IMR-90 (cell line): ENCODE measurements around the gene PLEKHJ1. TPM values are rescaled to one million over a fixed set of nuclear protein-coding genes. Genes with fewer than 3 reads are reported as not detected.
A peak's percentile ranks its signal among the peaks of the same experiment; 100 is the strongest.

ENCODE experiments used
- ATAC-seq: fragments of 200-7000 bp; cut with Tn5 transposase; 2 replicates; pipeline ENCODE4 v1.9.1; 2020; ENCODE audit warnings: low read depth, mild to moderate bottlenecking, moderate library complexity
- BruUV-seq: library from RNA; stranded (reverse); fragments of 400-500 nt; replicated peaks from 2 replicates; lab custom pipeline; 2021; lab: Mats Ljungman, UMichigan
- CTCF ChIA-PET: fragments of 300-600 bp; formaldehyde crosslinking; extraction: SDS; loops from one replicate; lab custom pipeline; 2021; ENCODE audit warnings: antibody characterized with exemption; lab: Yijun Ruan, JAX
- POLR2A ChIA-PET: fragments of 300-600 bp; sonication (Branson Sonifier 250); formaldehyde crosslinking; loops from one replicate; lab custom pipeline; 2022; ENCODE audit warnings: antibody characterized with exemption; ENCODE audit not compliant: unreplicated experiment; lab: Charles Lee
- DNase-seq: peaks from one replicate; pipeline ENCODE4 v3.0.0; 2013
- H2AFZ ChIP-seq: replicated peaks from 2 replicates; pipeline ENCODE3; 2013; ENCODE audit warnings: low read length, mild to moderate bottlenecking; ENCODE audit not compliant: poor library complexity
- H2AK5ac ChIP-seq: 2 replicates; pipeline ENCODE4 v1.6.1; 2013; ENCODE audit warnings: low read depth, low read length, inconsistent platforms
- H2AK9ac ChIP-seq: replicated peaks from 2 replicates; pipeline ENCODE3; 2013; ENCODE audit warnings: mild to moderate bottlenecking, low read depth, low read length, moderate library complexity; ENCODE audit not compliant: poor library complexity
- H2BK120ac ChIP-seq: 2 replicates; pipeline ENCODE4 v1.6.1; 2013; ENCODE audit warnings: low read depth, low read length, inconsistent platforms
- H2BK15ac ChIP-seq: 3 replicates; pipeline ENCODE4 v1.6.1; 2013; ENCODE audit warnings: low read depth, low read length, inconsistent platforms
- H2BK20ac ChIP-seq: 2 replicates; pipeline ENCODE4 v1.6.1; 2013; ENCODE audit warnings: low read depth, mild to moderate bottlenecking, inconsistent platforms, low read length, moderate library complexity
- H2BK5ac ChIP-seq: 2 replicates; pipeline ENCODE4 v1.6.1; 2013; ENCODE audit warnings: mild to moderate bottlenecking, low read depth, low read length, inconsistent platforms; ENCODE audit not compliant: poor library complexity, severe bottlenecking
- H3K14ac ChIP-seq: replicated peaks from 2 replicates; pipeline ENCODE4 v1.6.1; 2013; ENCODE audit warnings: low read depth, low read length, inconsistent platforms
- H3K18ac ChIP-seq: 2 replicates; pipeline ENCODE4 v1.6.1; 2013; ENCODE audit warnings: low read depth, low read length, control low read depth
- H3K23ac ChIP-seq: 2 replicates; pipeline ENCODE4 v1.6.1; 2013; ENCODE audit warnings: low read depth, low read length, inconsistent platforms
- H3K27ac ChIP-seq: 2 replicates; pipeline ENCODE4 v1.5.1; 2013; ENCODE audit warnings: mild to moderate bottlenecking, control low read depth, low read length; ENCODE audit not compliant: insufficient read depth
- H3K27me3 ChIP-seq: 2 replicates; pipeline ENCODE4 v1.6.1; 2013; ENCODE audit warnings: low read length; ENCODE audit not compliant: control insufficient read depth, insufficient read depth
- H3K36me3 ChIP-seq: 2 replicates; pipeline ENCODE4 v1.6.1; 2013; ENCODE audit warnings: low read length, mixed read lengths; ENCODE audit not compliant: control insufficient read depth, insufficient read depth
- H3K4ac ChIP-seq: 2 replicates; pipeline ENCODE4 v1.6.1; 2013; ENCODE audit warnings: low read depth, low read length, inconsistent platforms
- H3K4me1 ChIP-seq: 2 replicates; pipeline ENCODE4 v1.6.1; 2013; ENCODE audit warnings: low read length, mixed read lengths; ENCODE audit not compliant: control insufficient read depth, insufficient read depth
- H3K4me2 ChIP-seq: 2 replicates; pipeline ENCODE4 v1.6.1; 2013; ENCODE audit warnings: low read depth, mild to moderate bottlenecking, control low read depth, low read length, moderate library complexity
- H3K4me3 ChIP-seq: 2 replicates; pipeline ENCODE4 v1.5.1; 2013; ENCODE audit warnings: low read depth, mild to moderate bottlenecking, control low read depth, low read length, moderate library complexity; ENCODE audit not compliant: insufficient read depth
- H3K56ac ChIP-seq: 2 replicates; pipeline ENCODE4 v1.6.1; 2013; ENCODE audit warnings: low read length, inconsistent platforms; ENCODE audit not compliant: insufficient read depth; ENCODE audit errors: extremely low read depth
- H3K79me1 ChIP-seq, 2 experiments: 2 replicates each; pipeline ENCODE4 v1.6.1; 2013; ENCODE audit warnings: low read length in 2 of 2, inconsistent platforms in 1 of 2, low read depth in 1 of 2
- H3K9ac ChIP-seq: 2 replicates; pipeline ENCODE4 v1.6.1; 2013; ENCODE audit warnings: low read depth, low read length, control low read depth
- H3K9me1 ChIP-seq: 2 replicates; pipeline ENCODE4 v1.6.1; 2013; ENCODE audit warnings: low read length, inconsistent platforms; ENCODE audit not compliant: insufficient read depth
- H3K9me3 ChIP-seq: 2 replicates; pipeline ENCODE4 v1.6.1; 2013; ENCODE audit warnings: low read length; ENCODE audit not compliant: control insufficient read depth, insufficient read depth
- H4K20me1 ChIP-seq: 2 replicates; pipeline ENCODE4 v1.6.1; 2013; ENCODE audit warnings: low read length, inconsistent platforms; ENCODE audit not compliant: insufficient read depth
- H4K5ac ChIP-seq: 2 replicates; pipeline ENCODE4 v1.6.1; 2013; ENCODE audit warnings: mild to moderate bottlenecking, low read depth, low read length, control low read depth
- H4K8ac ChIP-seq, 2 experiments: 2 replicates each; pipeline ENCODE4 v1.6.1; 2013; ENCODE audit warnings: low read depth in 2 of 2, low read length in 2 of 2, control low read depth in 1 of 2, inconsistent platforms in 1 of 2
- H4K91ac ChIP-seq: 2 replicates; pipeline ENCODE4 v1.6.1; 2013; ENCODE audit warnings: low read depth, low read length, inconsistent platforms; ENCODE audit not compliant: insufficient read depth
- BHLHE40 ChIP-seq: fragments of 150-350 bp; IDR thresholded peaks from 2 replicates; pipeline ENCODE4 v1.6.1; 2016; ENCODE audit warnings: mild to moderate bottlenecking, low read depth, low read length
- CEBPB ChIP-seq: IDR thresholded peaks from 2 replicates; pipeline ENCODE4 v1.6.1; 2012; ENCODE audit warnings: low read depth, low read length, improper control_type of control experiment
- CHD1 ChIP-seq: IDR thresholded peaks from 2 replicates; pipeline ENCODE4 v1.6.1; 2012; ENCODE audit warnings: low read depth, low read length, improper control_type of control experiment
- CTCF ChIP-seq: conservative IDR thresholded peaks from 2 replicates; pipeline ENCODE4 v1.5.1; 2012; ENCODE audit warnings: mild to moderate bottlenecking, low read depth, low read length, improper control_type of control experiment
- FOS ChIP-seq: fragments of 150-350 bp; IDR thresholded peaks from 2 replicates; pipeline ENCODE4 v1.6.1; 2016; ENCODE audit warnings: low read depth, low read length
- MAFK ChIP-seq: IDR thresholded peaks from 2 replicates; pipeline ENCODE4 v1.6.1; 2012; ENCODE audit warnings: low read depth, low read length, improper control_type of control experiment
- MAZ ChIP-seq: IDR thresholded peaks from 2 replicates; pipeline ENCODE4 v1.6.1; 2012; ENCODE audit warnings: low read depth, mild to moderate bottlenecking, low read length, improper control_type of control experiment, moderate library complexity, borderline replicate concordance
- MXI1 ChIP-seq: IDR thresholded peaks from 2 replicates; pipeline ENCODE4 v1.6.1; 2012; ENCODE audit warnings: low read depth, mild to moderate bottlenecking, low read length, moderate library complexity, borderline replicate concordance
- NFE2L2 ChIP-seq: fragments of 150-350 bp; IDR thresholded peaks from 2 replicates; pipeline ENCODE4 v1.6.1; 2016; ENCODE audit warnings: low read depth, mild to moderate bottlenecking, low read length
- POLR2A ChIP-seq: IDR thresholded peaks from 2 replicates; pipeline ENCODE4 v1.6.1; 2012; ENCODE audit warnings: mild to moderate bottlenecking, low read depth, low read length
- RAD21 ChIP-seq: IDR thresholded peaks from 2 replicates; pipeline ENCODE4 v1.6.1; 2012; ENCODE audit warnings: low read length, improper control_type of control experiment
- RCOR1 ChIP-seq: IDR thresholded peaks from 2 replicates; pipeline ENCODE4 v1.6.1; 2012; ENCODE audit warnings: mild to moderate bottlenecking, low read length, improper control_type of control experiment; ENCODE audit not compliant: insufficient replicate concordance
- RFX5 ChIP-seq: IDR thresholded peaks from 2 replicates; pipeline ENCODE4 v1.8.0; 2012; ENCODE audit warnings: low read depth, mild to moderate bottlenecking, low read length, moderate library complexity
- SMC3 ChIP-seq: fragments of 150-350 bp; IDR thresholded peaks from 2 replicates; pipeline ENCODE4 v1.6.1; 2016; ENCODE audit warnings: low read depth, mild to moderate bottlenecking, antibody characterized with exemption, low read length, moderate library complexity
- USF2 ChIP-seq: fragments of 150-350 bp; IDR thresholded peaks from 2 replicates; pipeline ENCODE4 v1.6.1; 2017; ENCODE audit warnings: mild to moderate bottlenecking, antibody characterized with exemption, low read length, low read depth
- WGBS, 2 experiments: methylation state at CpG; one replicate each; pipeline versions ENCODE4 v1.1.5 to v1.1.7; 2013; ENCODE audit warnings: missing lambda C conversion rate in 2 of 2; ENCODE audit not compliant: insufficient read length in 1 of 2; ENCODE audit errors: extremely low coverage in 2 of 2; 5-methylcytosine and 5-hydroxymethylcytosine counted together
- dilution Hi-C: fragments of 300-500 bp; cut with HindIII; formaldehyde crosslinking; loops from one replicate; pipeline ENCODE4 v1.14.3; 2018; ENCODE audit warnings: low sequenced_read_pairs; ENCODE audit not compliant: unreplicated experiment
- in situ Hi-C: fragments of 300-500 bp; cut with MboI; formaldehyde crosslinking; loops from 3 replicates; pipeline ENCODE4 v1.14.3; 2019; ENCODE audit warnings: low sequenced_read_pairs, inconsistent platforms, mixed read lengths
- intact Hi-C: fragments of 100-400 bp; cut with micrococcal nuclease; formaldehyde crosslinking; loops from 2 replicates; pipeline ENCODE4 v1.10.0; 2022
- polyA plus RNA-seq, 3 experiments: library from polyadenylated mRNA; depleted of rRNA; stranded (reverse); fragments of >200 nt; gene quantifications; 2 replicates each; pipeline ENCODE4 v1.2.3, GENCODE V29; 2012; ENCODE audit warnings: low replicate concordance in 1 of 3
- total RNA-seq: library from RNA; depleted of rRNA; stranded (reverse); fragments of >200 nt; gene quantifications from 2 replicates; pipeline ENCODE4 v1.2.3, GENCODE V29; 2012

The PLEKHJ1 gene
- total and polyA plus RNA-seq, 2 of the 4 experiments (the other 2 are of a cell fraction) = 31.7 to 62.8 TPM

GRCh38 chr19:2247433-2248101 is 11.4 kb upstream of the PLEKHJ1 start (continued):
- no peak for TF ChIP-seq POLR2A
- TF ChIP-seq MAFK = no peak
- TF ChIP-seq MAZ = no peak
- TF ChIP-seq RFX5 = no peak

GRCh38 chr19:2246801-2247361 is 10.8 kb upstream of the PLEKHJ1 start:
- Histone ChIP-seq H2BK120ac (no peak overlapping the region), H3K9ac (no peak overlapping the region), H3K4ac (no peak overlapping the region), H2BK15ac (no peak overlapping the region), H3K18ac (no peak overlapping the region), H3K23ac (no peak overlapping the region), H3K9me3 (no peaks in the 10 kb centered on the region), H3K14ac (no peak overlapping the region), H3K27me3 (peaks cover 14% of the 10 kb centered on the region), H3K4me2 (no peak overlapping the region), H4K5ac (no peak overlapping the region), H3K4me3 (no peak overlapping the region), H3K9me1 (no peaks in the 10 kb centered on the region), H4K20me1 (peaks cover 70% of the 10 kb centered on the region), H4K8ac (no peak overlapping the region), H3K4me1 (no peaks in the 10 kb centered on the region), H2AFZ (no peak overlapping the region), H3K36me3 (peaks cover 57% of the 10 kb centered on the region), H4K91ac (no peak overlapping the region), H2AK5ac (no peak overlapping the region), H3K27ac (no peak overlapping the region), H3K79me1 (peaks cover 4 to 34% of the 10 kb centered on the region in 2 experiments; a peak in 2 of 4 replicates), H2BK20ac (no peak overlapping the region), H3K56ac (no peak overlapping the region), H2BK5ac (no peak overlapping the region), H2AK9ac (no peak overlapping the region)
- intact Hi-C loops = no loop called here
- DNase-seq (peak; percentile 35), ATAC-seq (peak; percentile 63)
- WGBS, 2 experiments = 83% methylated on average over 23 of the region's 26 CpGs; no CpG with 5 or more reads in 1 of the 2 experiments
- ChIA-PET CTCF (no interaction called here), POLR2A (no interaction called here)
- BruUV-seq = no TSS peak
- dilution Hi-C loops = no loop called here
- in situ Hi-C loops = no loop called here
- no peak for TF ChIP-seq RAD21
- TF ChIP-seq MAFK = no peak
- TF ChIP-seq RFX5 = no peak
- TF ChIP-seq CHD1 = no peak
- no peak for TF ChIP-seq POLR2A
- TF ChIP-seq MXI1 = no peak
- TF ChIP-seq NFE2L2 = no peak
- no peak for TF ChIP-seq FOS
- TF ChIP-seq BHLHE40 = no peak
- no peak for TF ChIP-seq CTCF
- TF ChIP-seq MAZ = no peak
- TF ChIP-seq RCOR1 = no peak
- TF ChIP-seq CEBPB = no peak
- TF ChIP-seq USF2 = no peak
- TF ChIP-seq SMC3 = no peak
